RWPE1 (cell line): ENCODE results near the gene TNFSF9.

Experiments used
- CTCF ChIA-PET: fragments of 350-600 bp; sonication (Branson Sonifier 250); formaldehyde crosslinking; extraction: SDS; loops from one replicate; lab custom pipeline; 2021; lab: Yijun Ruan, JAX
- POLR2A ChIA-PET: fragments of 400-600 bp; formaldehyde crosslinking; extraction: SDS; loops from one replicate; lab custom pipeline; 2020; ENCODE audit warnings: antibody characterized with exemption; ENCODE audit not compliant: low non-redundant PET; lab: Yijun Ruan, JAX
- DNase-seq: peaks from one replicate; pipeline ENCODE4 v3.0.0; 2012; ENCODE audit warnings: low spot score
- H3K27ac ChIP-seq: fragments of 450-650 bp; 2 replicates; pipeline ENCODE4 v1.5.1; 2017
- TF ChIP-seq, protein P1 (sequence below): fragments of 450-650 bp; conservative IDR thresholded peaks from 2 replicates; pipeline ENCODE4 v1.5.1; 2017; ENCODE audit warnings: low read depth, mild to moderate bottlenecking

The TNFSF9 gene

DNA sequence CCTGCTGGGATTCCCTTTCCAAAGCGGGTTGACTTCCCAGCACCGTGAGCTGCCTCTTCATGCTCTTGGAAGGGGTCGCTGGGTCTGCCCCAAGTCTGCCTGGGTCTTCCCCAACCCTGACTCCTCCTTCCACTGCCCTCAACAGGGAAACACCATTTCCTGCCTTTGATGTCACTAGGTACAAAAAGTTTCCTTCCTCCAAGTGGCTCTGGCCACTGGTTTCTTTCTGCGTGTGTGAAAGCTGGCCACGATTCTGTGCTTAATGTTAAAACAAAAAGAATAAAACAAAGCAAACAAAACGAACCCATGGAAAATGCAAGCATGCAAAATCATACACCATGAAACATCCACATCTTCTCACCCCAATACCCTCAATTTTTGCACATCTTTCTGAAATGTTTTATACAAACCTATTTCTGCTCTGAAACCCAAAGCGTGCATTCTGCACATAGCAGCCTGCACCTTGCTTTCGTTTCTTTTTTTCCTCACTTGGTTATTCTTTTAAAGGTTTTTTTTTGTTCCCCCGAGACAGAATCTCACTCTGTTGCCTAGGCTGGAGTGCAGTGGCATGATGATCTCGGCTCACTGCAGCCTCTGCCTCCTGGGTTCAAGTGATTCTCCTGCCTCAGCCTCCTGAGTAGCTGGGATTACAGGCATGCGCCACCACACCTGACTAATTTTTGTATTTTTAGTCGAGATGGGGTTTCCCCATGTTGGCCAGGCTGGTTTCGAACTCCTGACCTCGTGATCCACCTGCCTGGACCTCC, 12.5 kb upstream of the TNFSF9 start:
- ChIA-PET CTCF (interaction anchor here (0.6 to 1.0 kb wide), 4 partner anchors 118 to 1521 kb away, joined by 3 to 6 read pairs (median 4); no protein-coding TSS in a partner anchor), POLR2A (no interaction called here)
- DNase-seq = no peak
- TF ChIP-seq, protein P1, sequence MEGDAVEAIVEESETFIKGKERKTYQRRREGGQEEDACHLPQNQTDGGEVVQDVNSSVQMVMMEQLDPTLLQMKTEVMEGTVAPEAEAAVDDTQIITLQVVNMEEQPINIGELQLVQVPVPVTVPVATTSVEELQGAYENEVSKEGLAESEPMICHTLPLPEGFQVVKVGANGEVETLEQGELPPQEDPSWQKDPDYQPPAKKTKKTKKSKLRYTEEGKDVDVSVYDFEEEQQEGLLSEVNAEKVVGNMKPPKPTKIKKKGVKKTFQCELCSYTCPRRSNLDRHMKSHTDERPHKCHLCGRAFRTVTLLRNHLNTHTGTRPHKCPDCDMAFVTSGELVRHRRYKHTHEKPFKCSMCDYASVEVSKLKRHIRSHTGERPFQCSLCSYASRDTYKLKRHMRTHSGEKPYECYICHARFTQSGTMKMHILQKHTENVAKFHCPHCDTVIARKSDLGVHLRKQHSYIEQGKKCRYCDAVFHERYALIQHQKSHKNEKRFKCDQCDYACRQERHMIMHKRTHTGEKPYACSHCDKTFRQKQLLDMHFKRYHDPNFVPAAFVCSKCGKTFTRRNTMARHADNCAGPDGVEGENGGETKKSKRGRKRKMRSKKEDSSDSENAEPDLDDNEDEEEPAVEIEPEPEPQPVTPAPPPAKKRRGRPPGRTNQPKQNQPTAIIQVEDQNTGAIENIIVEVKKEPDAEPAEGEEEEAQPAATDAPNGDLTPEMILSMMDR = no peak
- peak overlapping the region; percentile 69; the same call in 1 of the 2 replicates for H3K27ac ChIP-seq

DNA sequence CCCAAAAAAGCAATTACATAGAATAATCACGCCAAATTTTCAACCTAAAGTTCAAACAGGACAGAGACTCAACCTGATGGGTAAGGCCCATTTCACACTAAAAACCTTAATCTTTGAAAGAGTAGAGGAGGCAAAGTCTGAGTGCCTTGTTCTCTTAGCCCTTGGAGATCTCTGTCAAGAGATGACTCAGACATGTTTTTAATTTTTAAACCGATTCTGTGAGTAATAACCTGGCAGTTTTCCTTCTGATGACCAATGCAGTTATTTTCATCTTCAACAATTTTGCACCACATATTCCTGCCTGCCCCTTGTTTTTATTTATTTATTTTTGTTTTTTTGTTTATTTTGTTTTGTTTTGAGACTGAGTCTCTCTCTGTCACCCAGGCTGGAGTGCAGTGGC, 11.5 kb upstream of the TNFSF9 start:
- TF ChIP-seq, protein P1 = no peak
- ChIA-PET CTCF (no interaction called here), POLR2A (no interaction called here)
- peak; percentile 66 for DNase-seq
- peak overlapping the region; percentile 69 for H3K27ac ChIP-seq

DNA sequence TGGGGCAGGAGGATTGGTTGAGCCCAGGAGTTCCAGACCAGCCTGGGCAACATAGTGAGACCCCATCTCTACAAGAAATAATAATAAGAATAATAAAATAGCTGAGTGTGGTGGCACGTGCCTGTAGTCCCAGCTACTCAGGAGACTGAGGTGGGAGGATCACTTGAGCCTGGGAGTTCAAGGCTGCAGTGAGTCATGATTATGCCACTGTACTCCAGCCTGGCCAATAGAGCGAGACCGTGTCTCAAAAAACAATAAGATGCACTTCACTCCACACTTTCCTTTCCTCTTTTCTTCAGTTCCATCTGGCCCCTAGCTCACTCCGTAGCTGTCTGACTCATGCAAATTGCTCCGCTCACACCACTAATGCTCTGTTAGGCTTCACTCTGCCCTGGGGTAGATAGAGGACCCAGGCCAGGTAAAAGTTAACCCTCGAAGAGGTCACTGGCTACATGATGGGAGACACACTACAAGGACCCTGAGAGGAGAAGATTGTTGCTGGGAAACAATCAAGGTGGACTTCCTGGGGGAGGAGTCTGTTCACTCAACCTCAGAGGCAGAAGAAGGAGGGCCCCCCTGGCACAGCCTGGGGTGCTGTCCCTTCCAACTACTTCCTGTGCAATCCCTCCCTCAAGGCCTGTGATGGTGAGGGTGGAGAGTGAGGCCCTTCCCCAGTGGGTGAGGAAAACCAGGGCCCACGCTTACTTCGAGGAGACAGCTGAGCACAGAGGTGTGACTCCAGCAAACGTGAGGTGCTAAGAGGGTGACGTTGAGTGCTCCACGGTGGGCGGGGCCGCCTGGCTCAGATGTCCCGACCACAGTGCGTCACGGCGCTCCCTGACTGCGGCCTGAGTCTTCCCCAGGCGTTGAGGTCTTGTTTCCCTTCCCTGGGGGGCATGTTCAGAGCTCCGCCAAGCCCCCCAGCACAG, 8.8 kb upstream of the TNFSF9 start:
- ChIA-PET CTCF (no interaction called here), POLR2A (no interaction called here)
- TF ChIP-seq, protein P1 = no peak
- DNase-seq = no peak
- no peak overlapping the region for H3K27ac ChIP-seq

DNA sequence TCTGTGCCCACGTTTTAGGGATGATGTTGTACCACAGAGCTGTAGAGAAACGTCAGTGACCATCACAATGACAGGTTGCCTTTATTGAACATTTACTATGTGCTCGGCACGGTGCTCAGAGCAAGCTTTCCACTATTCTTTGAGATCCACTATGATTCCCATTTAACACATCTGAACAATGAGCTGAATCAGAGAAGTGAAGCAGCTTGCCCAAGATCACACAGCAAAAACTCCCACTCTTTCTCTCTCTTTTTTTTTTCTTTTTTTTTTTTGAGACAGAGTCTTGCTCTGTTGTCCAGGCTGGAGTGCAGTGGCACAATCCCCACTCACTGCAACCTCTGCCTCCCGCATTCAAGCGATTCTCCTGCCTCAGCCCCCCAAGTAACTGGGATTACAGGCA, 8.1 kb upstream of the TNFSF9 start:
- TF ChIP-seq, protein P1 = no peak
- H3K27ac ChIP-seq = no peak overlapping the region
- no peak for DNase-seq
- POLR2A ChIA-PET = no interaction called here
- CTCF ChIA-PET = no interaction called here

DNA sequence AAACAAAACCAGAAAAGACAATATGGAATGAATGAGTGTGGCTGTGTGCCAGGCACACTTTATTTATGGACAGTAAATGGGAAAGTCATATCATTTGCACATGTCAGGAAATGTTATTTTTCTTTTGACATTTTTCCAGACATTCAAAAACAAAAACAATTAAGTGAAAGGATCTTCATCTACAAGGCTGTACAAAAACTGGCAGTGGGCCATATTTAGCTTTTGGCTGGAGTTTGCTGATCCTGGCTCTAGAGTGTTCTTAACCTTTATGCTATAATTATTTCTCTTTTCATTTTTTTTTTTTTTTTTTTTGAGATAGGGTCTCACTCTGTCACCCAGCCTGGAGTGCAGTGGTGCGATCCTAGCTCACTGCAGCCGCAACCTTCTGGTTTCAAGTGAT, 6.5 kb upstream of the TNFSF9 start:
- no peak for DNase-seq
- POLR2A ChIA-PET = no interaction called here
- CTCF ChIA-PET = interaction anchor here (0.6 to 0.7 kb wide), 2 partner anchors 13 to 55 kb away, joined by 3 to 6 read pairs; no protein-coding TSS in a partner anchor
- TF ChIP-seq, protein P1 = no peak
- no peak overlapping the region for H3K27ac ChIP-seq

DNA sequence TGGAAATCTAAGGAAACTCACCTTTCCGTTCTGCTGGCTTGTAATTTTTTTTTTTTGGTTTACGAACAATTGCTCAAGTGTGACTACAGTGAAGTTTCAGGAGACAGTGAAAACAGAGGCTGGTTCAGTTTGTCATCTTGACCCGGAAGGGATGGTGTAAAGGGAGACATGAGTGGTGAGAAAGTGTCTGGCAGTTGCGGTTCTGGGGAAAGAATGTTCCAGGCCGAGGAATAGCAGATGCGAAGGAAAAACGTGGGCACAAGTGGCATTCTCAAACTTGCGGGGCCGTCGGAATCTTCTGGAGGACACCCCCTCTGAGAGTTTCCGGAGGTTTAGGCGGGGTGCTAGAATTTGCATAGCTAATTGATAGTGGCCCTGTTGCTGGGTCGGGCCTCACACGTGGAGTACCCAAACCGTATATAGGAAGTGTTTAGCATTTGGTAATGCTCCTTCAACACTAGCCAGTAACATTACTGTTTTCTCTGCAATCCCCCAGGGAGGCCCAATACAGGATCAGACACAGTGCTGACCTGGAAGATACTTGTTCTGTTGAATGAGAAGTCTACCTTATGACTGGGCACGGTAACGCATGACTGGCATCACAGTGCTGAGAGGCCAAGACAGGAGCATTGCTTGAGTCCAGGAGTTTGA, 2.8 kb upstream of the TNFSF9 start:
- DNase-seq = no peak
- ChIA-PET CTCF (interaction anchor here (0.6 kb wide), 1 partner anchor 28 kb away, joined by 4 read pairs; no protein-coding TSS in a partner anchor), POLR2A (no interaction called here)
- no peak overlapping the region; the same call in 1 of the 2 replicates for H3K27ac ChIP-seq
- TF ChIP-seq, protein P1 = no peak
